T47D (cell line): ENCODE measurements around the gene VLDLR.
"Not testable (repeated sequence)": the region's sequence is repeated elsewhere in the genome, so short reads cannot be mapped to it uniquely, and the experiment has no call there.

Experiments used
- DNase-seq, 2 experiments: peaks; one replicate each; pipeline versions ENCODE4 v3.0.0 to v3.0.0-alpha.2; 2011 to 2012; ENCODE audit warnings: low read depth in 1 of 2, low spot score in 1 of 2
- JUND ChIP-seq: IDR thresholded peaks from 2 replicates; pipeline ENCODE4 v1.6.1; 2012; ENCODE audit warnings: low read depth
- in situ Hi-C: cut with HindIII; loops from 2 replicates; pipeline ENCODE4 v1.10.0; 2016; ENCODE audit warnings: low sequenced_read_pairs, low pct_unique_long_range_greater_than_20kb

Gene VLDLR

GRCh38 chr9:2681981-2682380 lies 60.4 kb downstream of the VLDLR start:
- no peak for DNase-seq
- in situ Hi-C loops = no loop called here
- no peak for TF ChIP-seq JUND

DNA sequence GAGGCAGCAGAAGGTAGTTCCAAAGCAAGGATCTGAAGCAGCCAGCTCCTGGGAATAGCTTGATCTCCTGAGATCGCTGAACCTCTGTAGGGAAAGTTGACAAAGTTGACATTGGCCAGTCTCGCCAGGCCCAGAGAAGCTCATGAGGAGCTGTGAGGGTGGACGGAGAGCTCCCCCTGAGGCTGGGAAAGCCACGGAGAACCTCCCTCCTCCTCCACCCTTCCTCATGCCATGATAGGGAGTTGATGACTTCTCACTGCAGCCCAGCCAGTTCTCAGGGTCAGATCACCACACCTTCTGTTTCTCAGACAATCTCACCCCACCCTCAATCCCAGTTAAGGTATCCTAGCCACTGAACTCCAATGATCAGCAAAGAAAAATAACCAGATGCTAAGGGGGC lies 65.3 kb downstream of the VLDLR start:
- DNase-seq = no peak
- in situ Hi-C loops = no loop called here
- TF ChIP-seq JUND = no peak

DNA sequence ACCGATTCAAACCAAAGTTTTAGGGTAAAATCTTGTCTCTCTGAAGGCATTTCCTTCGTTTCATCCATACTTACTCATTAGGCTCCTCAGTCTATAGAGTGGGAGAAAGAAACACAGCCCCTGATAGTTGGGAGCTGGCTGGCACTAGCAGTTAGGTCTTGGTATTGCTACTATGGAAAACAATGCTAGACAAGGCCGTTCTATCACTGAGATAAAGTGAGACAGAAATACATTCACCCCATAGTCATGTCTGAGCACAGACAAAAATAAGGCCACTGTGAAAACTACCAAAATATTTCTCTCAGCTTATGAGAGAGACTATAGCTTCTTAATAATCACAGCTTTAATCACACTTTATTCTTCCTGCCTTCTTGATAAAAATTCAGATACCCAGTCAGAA lies 67.0 kb downstream of the VLDLR start:
- no peak for DNase-seq
- in situ Hi-C loops = no loop called here
- TF ChIP-seq JUND = no peak

- in situ Hi-C loops = no loop called here
- TF ChIP-seq JUND = no peak
- DNase-seq = no peak
Observed at GRCh38 chr9:2691212-2691611, 69.6 kb downstream of the VLDLR start.

GRCh38 chr9:2691626-2692025 lies 70.0 kb downstream of the VLDLR start:
- no peak for TF ChIP-seq JUND
- in situ Hi-C loops = no loop called here
- no peak for DNase-seq

GRCh38 chr9:2693056-2693455 lies 71.5 kb downstream of the VLDLR start:
- TF ChIP-seq JUND = no peak
- in situ Hi-C loops = no loop called here
- DNase-seq = no peak

- in situ Hi-C loops = no loop called here
- no peak for DNase-seq
- no peak for TF ChIP-seq JUND
Observed at GRCh38 chr9:2697492-2697891, 75.9 kb downstream of the VLDLR start.

DNA sequence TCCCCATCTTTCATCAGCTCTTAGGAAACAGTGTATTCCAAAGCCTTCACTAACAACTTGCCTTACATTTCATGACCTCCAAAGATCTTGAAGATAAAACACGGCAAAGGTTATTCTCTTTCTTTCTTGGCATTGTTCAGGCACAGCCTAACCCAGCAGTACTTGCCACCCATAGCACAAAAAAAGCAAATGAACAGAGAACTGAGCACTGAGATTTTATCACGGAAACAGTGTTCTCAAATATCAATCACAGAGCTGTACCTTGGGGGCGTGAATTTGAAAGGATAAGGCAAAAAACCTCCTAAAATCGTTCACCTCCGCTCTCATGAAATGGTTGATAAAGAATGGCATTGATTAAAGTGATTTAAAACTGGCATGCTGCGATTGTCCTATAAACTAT lies 78.8 kb downstream of the VLDLR start:
- in situ Hi-C loops = no loop called here
- peak in 1 of 2 experiments; percentile 11 for DNase-seq
- no peak for TF ChIP-seq JUND

GRCh38 chr9:2700909-2701550 lies 79.4 kb downstream of the VLDLR start:
- TF ChIP-seq JUND = no peak
- no peak for DNase-seq
- in situ Hi-C loops = no loop called here

DNA sequence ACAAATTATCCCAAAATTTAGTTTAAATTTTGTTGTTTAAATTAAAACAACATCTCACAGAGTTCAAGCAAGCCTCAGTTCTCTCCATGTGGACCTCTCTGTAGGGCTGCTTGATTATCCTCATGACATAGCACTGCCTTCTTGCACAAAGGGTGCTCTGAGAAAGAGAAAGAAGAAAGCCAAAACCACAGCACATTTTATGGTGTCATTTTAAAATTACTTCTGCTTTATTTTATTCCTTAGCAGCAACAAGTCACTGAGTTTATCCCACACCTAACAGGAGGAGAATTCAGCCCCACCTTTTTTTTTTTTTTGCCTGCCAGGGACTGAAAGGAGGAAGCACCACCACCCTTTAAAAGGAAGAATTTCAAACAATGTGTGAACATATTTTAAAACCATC lies 82.9 kb downstream of the VLDLR start:
- DNase-seq = no peak
- in situ Hi-C loops = no loop called here
- TF ChIP-seq JUND = no peak

GRCh38 chr9:2707256-2707655 lies 85.7 kb downstream of the VLDLR start:
- in situ Hi-C loops, DNase-seq: not testable (repeated sequence)
